H1 (cell line): Measurements from ENCODE around the gene MST1R. TPM values are rescaled to one million over a fixed set of nuclear protein-coding genes. Genes with fewer than 3 reads are reported as not detected.

Experiments
- ASH2L ChIP-seq: fragments of 200-600, 300-600 bp; sonication (generic); IDR thresholded peaks from one replicate; pipeline ENCODE4 v1.7.1; 2017; ENCODE audit warnings: low read length
- BACH1 ChIP-seq: IDR thresholded peaks from 2 replicates; pipeline ENCODE4 v1.6.1; 2012; ENCODE audit warnings: low read length, improper control_type of control experiment
- CHD1 ChIP-seq: IDR thresholded peaks from 2 replicates; pipeline ENCODE4 v1.6.1; 2012; ENCODE audit warnings: low read depth, low read length, improper control_type of control experiment
- GTF2F1 ChIP-seq: IDR thresholded peaks from 2 replicates; pipeline ENCODE4 v1.6.1; 2012; ENCODE audit warnings: low read depth, low read length, improper control_type of control experiment, borderline replicate concordance
- HDAC6 ChIP-seq: IDR thresholded peaks from one replicate; pipeline ENCODE4 v1.7.1; 2012; ENCODE audit warnings: low read depth, mild to moderate bottlenecking, inconsistent platforms, low read length, moderate library complexity
- MAFK ChIP-seq: IDR thresholded peaks from 2 replicates; pipeline ENCODE4 v1.6.1; 2012; ENCODE audit warnings: low read depth, mild to moderate bottlenecking, improper control_type of control experiment, low read length
- RAD21 ChIP-seq, 2 experiments: IDR thresholded peaks in 1 of 2; conservative IDR thresholded peaks in 1 of 2; 2 replicates each; pipeline ENCODE4 v1.6.1; 2011; ENCODE audit warnings: low read depth in 2 of 2, low read length in 2 of 2, improper control_type of control experiment in 1 of 2, inconsistent platforms in 1 of 2, mild to moderate bottlenecking in 1 of 2, moderate library complexity in 1 of 2
- RBBP5 ChIP-seq: IDR thresholded peaks from 2 replicates; pipeline ENCODE4 v1.7.1; 2012; ENCODE audit warnings: low read depth, mild to moderate bottlenecking, inconsistent platforms, low read length, moderate library complexity, borderline replicate concordance
- RXRA ChIP-seq: IDR thresholded peaks from 2 replicates; pipeline ENCODE4 v1.6.1; 2011; ENCODE audit warnings: low read depth, mild to moderate bottlenecking, low read length, moderate library complexity; ENCODE audit not compliant: insufficient read depth
- SIRT6 ChIP-seq: IDR thresholded peaks from one replicate; pipeline ENCODE4 v1.7.1; 2012; ENCODE audit warnings: low read length, inconsistent platforms
- SP2 ChIP-seq: IDR thresholded peaks from 2 replicates; pipeline ENCODE4 v1.6.1; 2012; ENCODE audit warnings: mild to moderate bottlenecking, low read length, inconsistent platforms
- SRF ChIP-seq: IDR thresholded peaks from 2 replicates; pipeline ENCODE4 v1.6.1; 2011; ENCODE audit warnings: mild to moderate bottlenecking, low read depth, low read length, moderate library complexity
- SUZ12 ChIP-seq: fragments of 200-600 bp; sonication (generic); IDR thresholded peaks from 2 replicates; pipeline ENCODE4 v1.6.1; 2012; ENCODE audit warnings: mild to moderate bottlenecking, inconsistent platforms, low read length, moderate library complexity, mixed read lengths
- polyA plus RNA-seq, 7 experiments: library from polyadenylated mRNA; depleted of rRNA in 3 of 7; stranded (reverse) in 5 of 7; unstranded in 2 of 7; fragments of >200 nt in 5 of 7; fragments of 200-250 nt in 2 of 7; gene quantifications; 1 replicate in 5 of 7; 2 replicates in 1 of 7; 4 replicates in 1 of 7; pipeline versions ENCODE4 v1.2.1 to v1.2.3, GENCODE V29; 2011 to 2013; ENCODE audit warnings: missing spikeins in 2 of 7, mixed read lengths in 2 of 7
- total RNA-seq: library from RNA; stranded (reverse); fragmentation: NEBNext Ultra II Directional; extraction: Animal tissue kit (Norgen Biotek cat#: 25700); gene quantifications from 2 replicates; pipeline ENCODE4 v1.2.1, GENCODE V29; 2021

The MST1R gene
- total and polyA plus RNA-seq, 2 of the 8 experiments (the other 6 are each of a cell fraction or from before 2014, with no cell fraction given), result 4.8 to 7.6 TPM

GRCh38 chr3:49903451-49904424 is at the start of gene MST1R (continued):
- no peak for TF ChIP-seq HDAC6
- no peak for TF ChIP-seq MAFK
- TF ChIP-seq SP2, result no peak
- TF ChIP-seq BACH1, result no peak
- TF ChIP-seq SUZ12, result no peak
- TF ChIP-seq SRF, result no peak
- no peak for TF ChIP-seq RXRA
- peak; percentile 81; the same call in 1 of the 2 replicates for TF ChIP-seq RBBP5
- TF ChIP-seq CHD1, result no peak
- peak; percentile 7 to 31; a peak in 2 of 4 replicates for TF ChIP-seq RAD21 (IDR thresholded peaks at IDR 0.05 in 1 of 2, conservative IDR thresholded peaks at IDR 0.05 in 1 of 2; ENCODE audit: low read depth in 2 of 2, low read length in 2 of 2)
- TF ChIP-seq SIRT6, result no peak
- no peak for TF ChIP-seq GTF2F1
- peak; percentile 53 for TF ChIP-seq ASH2L
